ENCODE measurements around the gene UFD1. TPM values are rescaled to one million over a fixed set of nuclear protein-coding genes. Genes with fewer than 3 reads are reported as not detected.
A peak's percentile ranks its signal among the peaks of the same experiment; 100 is the strongest.

Gene UFD1
- total RNA-seq, 1 donor from 2014 or later: 37.7 TPM

DNA sequence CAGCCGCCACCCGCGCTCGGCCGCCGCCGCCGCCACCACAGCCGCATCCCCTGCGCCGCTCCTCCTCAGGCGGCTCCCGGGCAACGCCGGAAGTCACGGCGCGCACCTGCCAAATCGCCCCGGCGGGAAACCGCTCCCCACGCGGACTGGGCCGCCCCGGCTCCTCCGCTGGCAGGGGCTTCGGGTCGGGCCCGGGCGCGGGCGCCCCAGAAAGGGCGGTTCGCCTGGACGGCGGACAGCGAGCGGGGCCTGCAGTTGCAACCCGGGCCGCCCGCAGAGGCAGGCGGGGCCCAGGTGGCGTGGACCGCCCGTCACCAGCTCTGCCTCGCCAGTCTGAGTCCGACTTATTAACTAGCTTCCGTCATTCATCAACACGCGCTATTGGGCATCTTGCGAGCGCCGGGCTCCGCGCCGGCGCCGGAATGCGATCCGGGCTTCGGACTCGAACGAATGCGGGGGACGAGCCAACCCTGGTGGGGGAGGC lies 47.3 kb downstream of the UFD1 start, which contains the start of gene HIRA:
Gene HIRA, minus strand, starts transcription at position 85 of the 484 bp plus-strand sequence. CDS start 257 bp downstream, outside the sequence.
- peaks cover 18% of the 10 kb centered on the region for H3K4me1 ChIP-seq
- Mint-ChIP-seq H3K9me3 (no peaks in the 10 kb centered on the region), H3K4me1 (peaks cover 31% of the 10 kb centered on the region), H3K36me3 (peaks cover 18% of the 10 kb centered on the region), H3K4me3 (peak within 1 kb of the TSS; percentile 91), H3K27ac (peak within 1 kb of the TSS; percentile 66), H3K27me3 (ENCODE audit: insufficient read depth, low read depth) (no peaks in the 10 kb centered on the region)
- H2AFZ ChIP-seq (replicated peaks): peak within 1 kb of the TSS; percentile 81
- no peaks in the 10 kb centered on the region for H3K9me3 ChIP-seq (ENCODE audit: low read depth)
- H4K20me1 ChIP-seq (ENCODE audit: low read depth): peaks cover 41% of the 10 kb centered on the region
- peak within 1 kb of the TSS; percentile 74 for H3K9ac ChIP-seq
- no peaks in the 10 kb centered on the region for H3K27me3 ChIP-seq
- DNase-seq (ENCODE audit: low spot score): peak; percentile 88
- H3K4me3 ChIP-seq: peak within 1 kb of the TSS; percentile 66
- H3K27ac ChIP-seq: peak within 1 kb of the TSS; percentile 78
- H3F3A ChIP-seq (ENCODE audit: low read depth): peaks cover 29% of the 10 kb centered on the region
- TF ChIP-seq EZH2phosphoT487 (IDR thresholded peaks at IDR 0.05) (no peak), EZH2 (IDR thresholded peaks at IDR 0.05) (no peak)
- TF ChIP-seq, protein P1, sequence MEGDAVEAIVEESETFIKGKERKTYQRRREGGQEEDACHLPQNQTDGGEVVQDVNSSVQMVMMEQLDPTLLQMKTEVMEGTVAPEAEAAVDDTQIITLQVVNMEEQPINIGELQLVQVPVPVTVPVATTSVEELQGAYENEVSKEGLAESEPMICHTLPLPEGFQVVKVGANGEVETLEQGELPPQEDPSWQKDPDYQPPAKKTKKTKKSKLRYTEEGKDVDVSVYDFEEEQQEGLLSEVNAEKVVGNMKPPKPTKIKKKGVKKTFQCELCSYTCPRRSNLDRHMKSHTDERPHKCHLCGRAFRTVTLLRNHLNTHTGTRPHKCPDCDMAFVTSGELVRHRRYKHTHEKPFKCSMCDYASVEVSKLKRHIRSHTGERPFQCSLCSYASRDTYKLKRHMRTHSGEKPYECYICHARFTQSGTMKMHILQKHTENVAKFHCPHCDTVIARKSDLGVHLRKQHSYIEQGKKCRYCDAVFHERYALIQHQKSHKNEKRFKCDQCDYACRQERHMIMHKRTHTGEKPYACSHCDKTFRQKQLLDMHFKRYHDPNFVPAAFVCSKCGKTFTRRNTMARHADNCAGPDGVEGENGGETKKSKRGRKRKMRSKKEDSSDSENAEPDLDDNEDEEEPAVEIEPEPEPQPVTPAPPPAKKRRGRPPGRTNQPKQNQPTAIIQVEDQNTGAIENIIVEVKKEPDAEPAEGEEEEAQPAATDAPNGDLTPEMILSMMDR (IDR thresholded peaks at IDR 0.05): no peak
- H3K79me2 ChIP-seq (ENCODE audit: low read depth): peaks cover 51% of the 10 kb centered on the region
- no peaks in the 10 kb centered on the region for H3K36me3 ChIP-seq
- H3K4me2 ChIP-seq: peak within 1 kb of the TSS; percentile 95

DNA sequence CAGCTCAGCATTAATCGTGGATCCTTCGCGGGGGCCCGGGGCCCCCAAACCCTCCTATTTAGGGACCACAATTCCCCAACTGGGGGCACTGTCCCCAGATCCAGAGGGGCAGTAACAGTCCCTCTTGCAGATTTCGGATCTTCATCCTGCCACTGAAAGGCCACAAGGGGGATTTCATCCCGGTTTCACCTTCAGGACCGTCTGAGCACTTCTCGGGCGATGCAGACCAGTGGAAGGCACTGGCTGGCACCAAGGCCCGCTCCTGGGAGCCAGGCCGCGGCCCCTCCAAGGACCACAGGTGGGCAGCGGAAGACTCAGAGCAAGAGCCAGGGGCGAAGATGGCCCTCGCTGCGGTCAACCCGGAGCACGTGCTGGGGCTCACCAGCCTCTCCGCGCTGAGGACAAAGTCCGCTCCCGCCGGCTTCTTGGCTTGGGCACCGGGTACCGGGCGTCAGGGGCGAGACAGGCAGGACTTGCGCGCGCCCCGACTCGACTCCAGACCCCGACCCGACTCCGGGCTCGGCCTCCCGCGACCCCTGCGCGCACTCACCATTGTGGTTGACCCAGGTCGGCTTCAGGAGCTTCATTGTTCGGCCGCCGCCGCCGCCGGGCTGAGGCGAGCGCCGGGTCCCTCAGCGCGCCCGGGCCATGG lies 48.0 kb downstream of the UFD1 start:
- Histone ChIP-seq H3K4me3 (peak overlapping the region; percentile 66), H3K36me3 (no peaks in the 10 kb centered on the region), H3K27ac (peak overlapping the region; percentile 42), H3K4me1 (peaks cover 18% of the 10 kb centered on the region), H3K9me3 (ENCODE audit: low read depth) (no peaks in the 10 kb centered on the region), H3F3A (ENCODE audit: low read depth) (peaks cover 29% of the 10 kb centered on the region), H4K20me1 (ENCODE audit: low read depth) (peaks cover 47% of the 10 kb centered on the region), H3K4me2 (peak overlapping the region; percentile 95), H3K9ac (peak overlapping the region; percentile 74), H3K79me2 (ENCODE audit: low read depth) (peaks cover 58% of the 10 kb centered on the region), H2AFZ (replicated peaks) (no peak overlapping the region), H3K27me3 (no peaks in the 10 kb centered on the region)
- H3K9me3 Mint-ChIP-seq: no peaks in the 10 kb centered on the region
- no peak overlapping the region for H3K27ac Mint-ChIP-seq
- H3K4me3 Mint-ChIP-seq: peak overlapping the region; percentile 91
- no peaks in the 10 kb centered on the region for H3K27me3 Mint-ChIP-seq (ENCODE audit: insufficient read depth, low read depth)
- peaks cover 31% of the 10 kb centered on the region for H3K4me1 Mint-ChIP-seq
- TF ChIP-seq EZH2phosphoT487 (IDR thresholded peaks at IDR 0.05) (peak; percentile 6), EZH2 (IDR thresholded peaks at IDR 0.05) (no peak)
- TF ChIP-seq, protein P1 (IDR thresholded peaks at IDR 0.05): peak; percentile 57
- H3K36me3 Mint-ChIP-seq: peaks cover 17% of the 10 kb centered on the region
- peak; percentile 72 for DNase-seq (ENCODE audit: low spot score)

- H3K4me1 Mint-ChIP-seq: peaks cover 31% of the 10 kb centered on the region
- Histone ChIP-seq H3K27ac (no peak overlapping the region), H3K4me1 (peaks cover 18% of the 10 kb centered on the region), H3K4me3 (peak overlapping the region; percentile 66), H3K9me3 (ENCODE audit: low read depth) (no peaks in the 10 kb centered on the region), H3K9ac (peak overlapping the region; percentile 74), H4K20me1 (ENCODE audit: low read depth) (peaks cover 55% of the 10 kb centered on the region), H3K36me3 (no peaks in the 10 kb centered on the region), H3K4me2 (peak overlapping the region; percentile 95), H3K27me3 (no peaks in the 10 kb centered on the region), H3F3A (ENCODE audit: low read depth) (peaks cover 29% of the 10 kb centered on the region), H3K79me2 (ENCODE audit: low read depth) (peaks cover 66% of the 10 kb centered on the region), H2AFZ (replicated peaks) (no peak overlapping the region)
- peak overlapping the region; percentile 91 for H3K4me3 Mint-ChIP-seq
- no peak for TF ChIP-seq EZH2 (IDR thresholded peaks at IDR 0.05)
- TF ChIP-seq, protein P1 (IDR thresholded peaks at IDR 0.05): no peak
- no peak for TF ChIP-seq EZH2phosphoT487 (IDR thresholded peaks at IDR 0.05)
- H3K9me3 Mint-ChIP-seq: no peaks in the 10 kb centered on the region
- no peak overlapping the region for H3K27ac Mint-ChIP-seq
- peak; percentile 27 for DNase-seq (ENCODE audit: low spot score)
- H3K27me3 Mint-ChIP-seq (ENCODE audit: insufficient read depth, low read depth): no peaks in the 10 kb centered on the region
- H3K36me3 Mint-ChIP-seq: peaks cover 13% of the 10 kb centered on the region
These were observed 48.8 kb downstream of the UFD1 start for GRCh38 chr22:19429950-19430889.
